ENCODE results near the gene HEXD.

The HEXD gene

DNA sequence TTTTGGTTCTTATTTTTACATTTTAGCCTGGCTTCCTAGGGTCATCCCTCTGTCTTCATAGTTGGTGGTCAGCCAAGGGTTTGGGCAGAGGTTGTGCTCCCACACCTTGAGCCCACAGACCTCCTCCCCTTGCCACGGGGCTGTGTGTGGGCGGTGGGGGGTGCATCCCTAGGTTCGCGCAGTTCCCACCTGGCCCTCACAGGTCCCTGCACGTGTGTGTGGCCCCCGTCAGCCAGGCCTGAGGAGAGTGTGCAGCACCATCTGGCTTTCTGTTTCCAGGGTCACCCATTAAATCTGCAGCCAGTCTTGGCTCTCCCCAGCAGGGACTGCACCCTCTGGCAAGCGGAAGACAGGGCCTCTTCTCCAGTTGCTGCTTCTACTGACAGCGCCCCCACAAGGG, 13.9 kb downstream of the HEXD start:
- H3K4me3 Mint-ChIP-seq = no peak overlapping the region
- CTCF ChIA-PET = interaction anchor here (1.1 kb wide), 1 partner anchor 14 kb away, joined by 3 read pairs; no protein-coding TSS in a partner anchor
- no peak overlapping the region for H3K27ac Mint-ChIP-seq
- peaks cover 20% of the 10 kb centered on the region for H3K36me3 Mint-ChIP-seq
- DNase-seq = no peak
- peaks cover 43% of the 10 kb centered on the region for H3K4me1 Mint-ChIP-seq
- no peaks in the 10 kb centered on the region for H3K27me3 Mint-ChIP-seq
- H3K9me3 Mint-ChIP-seq = no peaks in the 10 kb centered on the region

DNA sequence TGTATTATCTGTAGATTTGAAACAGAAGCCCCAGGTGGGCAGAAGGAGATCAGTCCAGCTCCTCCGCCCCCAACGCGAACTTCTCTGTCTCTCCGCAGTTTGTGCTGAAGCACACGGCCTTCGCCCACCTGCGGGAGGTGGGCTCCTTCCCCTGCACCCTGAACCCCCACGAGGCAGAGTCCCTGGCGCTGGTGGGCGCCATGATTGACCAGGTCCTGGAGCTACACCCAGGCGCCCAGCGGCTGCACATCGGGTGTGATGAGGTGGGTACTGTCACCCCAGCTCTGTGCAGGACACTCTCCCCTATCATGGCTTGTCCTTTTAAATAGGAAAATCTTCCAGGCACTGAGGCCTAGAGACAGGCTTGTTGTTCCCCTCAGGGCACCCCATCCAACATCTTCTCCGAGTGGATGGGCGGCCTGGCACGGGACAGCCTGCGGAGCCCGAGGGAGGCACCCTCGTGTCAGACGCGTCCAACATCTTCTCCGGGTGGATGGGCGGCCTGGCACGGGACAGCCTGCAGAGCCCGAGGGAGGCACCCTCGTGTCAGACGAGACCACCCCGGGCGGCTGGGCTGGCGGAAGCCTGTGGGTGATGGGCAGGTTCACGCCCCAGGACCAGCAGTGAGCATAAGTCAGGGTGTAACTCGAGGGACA, 15.5 kb downstream of the HEXD start:
- Mint-ChIP-seq H3K4me1 (peaks cover 36% of the 10 kb centered on the region), H3K27ac (no peak overlapping the region), H3K27me3 (no peaks in the 10 kb centered on the region), H3K9me3 (no peaks in the 10 kb centered on the region), H3K36me3 (peaks cover 20% of the 10 kb centered on the region), H3K4me3 (no peak overlapping the region)
- no peak for DNase-seq
- CTCF ChIA-PET = no interaction called here

- peak; percentile 70 for DNase-seq
- H3K36me3 Mint-ChIP-seq = peaks cover 18% of the 10 kb centered on the region
- H3K4me1 Mint-ChIP-seq = peaks cover 32% of the 10 kb centered on the region
- CTCF ChIA-PET = interaction anchor here (0.8 kb wide), 1 partner anchor 8 kb away, joined by 4 read pairs; no protein-coding TSS in a partner anchor
- no peaks in the 10 kb centered on the region for H3K9me3 Mint-ChIP-seq
- H3K4me3 Mint-ChIP-seq = no peak overlapping the region
- H3K27ac Mint-ChIP-seq = peak overlapping the region; percentile 74
- no peaks in the 10 kb centered on the region for H3K27me3 Mint-ChIP-seq
Observed at GRCh38 chr17:82434216-82434565, 16.0 kb downstream of the HEXD start.

DNA sequence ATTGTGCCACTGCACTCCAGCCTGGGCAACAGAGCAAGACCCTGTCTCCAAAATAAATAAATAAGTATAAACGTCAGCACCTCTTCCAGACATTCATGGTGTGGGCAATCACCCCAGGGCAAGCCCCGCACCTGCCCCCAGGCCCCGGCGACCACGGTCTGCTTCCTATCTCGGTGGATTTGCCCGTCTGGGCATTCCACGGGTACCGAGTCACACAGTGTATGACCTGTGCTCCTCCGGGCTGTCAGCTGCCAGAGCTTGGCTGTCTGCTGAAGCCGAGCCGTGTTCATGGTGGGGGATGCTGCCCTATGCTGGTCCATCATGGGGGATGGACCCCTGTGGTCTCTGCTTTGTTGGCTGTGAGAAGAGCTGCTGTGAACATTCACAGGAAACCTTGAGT, 17.0 kb downstream of the HEXD start:
- Mint-ChIP-seq H3K4me3 (no peak overlapping the region), H3K9me3 (no peaks in the 10 kb centered on the region), H3K27me3 (no peaks in the 10 kb centered on the region), H3K36me3 (peaks cover 9% of the 10 kb centered on the region), H3K27ac (peak overlapping the region; percentile 33), H3K4me1 (peaks cover 23% of the 10 kb centered on the region)
- CTCF ChIA-PET = interaction anchor here (0.8 kb wide), 1 partner anchor 9 kb away, joined by 4 read pairs; no protein-coding TSS in a partner anchor
- no peak for DNase-seq

GRCh38 chr17:82435601-82436583, 17.7 kb downstream of the HEXD start:
- DNase-seq = no peak
- CTCF ChIA-PET = no interaction called here
- Mint-ChIP-seq H3K4me3 (no peak overlapping the region), H3K36me3 (peaks cover 6% of the 10 kb centered on the region), H3K27ac (no peak overlapping the region), H3K4me1 (peaks cover 17% of the 10 kb centered on the region), H3K27me3 (no peaks in the 10 kb centered on the region), H3K9me3 (no peaks in the 10 kb centered on the region)

GRCh38 chr17:82436601-82437324, 18.6 kb downstream of the HEXD start:
- DNase-seq = no peak
- Mint-ChIP-seq H3K4me3 (no peak overlapping the region), H3K27me3 (no peaks in the 10 kb centered on the region), H3K27ac (no peak overlapping the region), H3K36me3 (peaks cover 9% of the 10 kb centered on the region), H3K9me3 (no peaks in the 10 kb centered on the region), H3K4me1 (peaks cover 17% of the 10 kb centered on the region)
- CTCF ChIA-PET = no interaction called here

DNA sequence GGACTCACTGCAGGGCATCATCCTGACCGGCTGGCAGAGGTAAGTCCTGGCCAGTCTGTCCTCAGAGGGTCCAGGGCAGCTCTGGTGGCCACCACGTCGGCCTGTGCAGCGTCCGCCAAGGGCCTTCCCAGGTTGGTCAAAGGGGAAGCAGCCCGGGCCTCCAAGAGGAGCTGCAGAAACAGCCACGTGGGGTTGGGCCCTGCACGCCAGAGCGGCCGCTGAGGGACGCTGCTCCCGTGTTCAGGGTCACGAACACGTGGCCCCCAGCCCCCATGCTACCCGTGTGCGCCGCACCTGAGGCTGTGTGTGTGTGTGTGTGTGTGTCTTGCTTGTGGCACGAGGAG, 19.1 kb downstream of the HEXD start:
- peaks cover 10% of the 10 kb centered on the region for H3K36me3 Mint-ChIP-seq

GRCh38 chr17:82438401-82439193, 20.4 kb downstream of the HEXD start:
- Mint-ChIP-seq H3K36me3 (peaks cover 20% of the 10 kb centered on the region), H3K27ac (peak overlapping the region; percentile 42), H3K27me3 (no peaks in the 10 kb centered on the region), H3K4me1 (peaks cover 16% of the 10 kb centered on the region), H3K9me3 (no peaks in the 10 kb centered on the region), H3K4me3 (no peak overlapping the region)
- no peak for DNase-seq
- CTCF ChIA-PET = interaction anchor here (0.8 kb wide), 1 partner anchor 14 kb away, joined by 6 read pairs; no protein-coding TSS in a partner anchor

More for the DNA sequence above, 19.1 kb downstream of the HEXD start:
- Mint-ChIP-seq H3K9me3 (no peaks in the 10 kb centered on the region), H3K27ac (no peak overlapping the region), H3K27me3 (no peaks in the 10 kb centered on the region), H3K4me3 (no peak overlapping the region), H3K4me1 (peaks cover 17% of the 10 kb centered on the region)
- no peak for DNase-seq
- CTCF ChIA-PET = no interaction called here

DNA sequence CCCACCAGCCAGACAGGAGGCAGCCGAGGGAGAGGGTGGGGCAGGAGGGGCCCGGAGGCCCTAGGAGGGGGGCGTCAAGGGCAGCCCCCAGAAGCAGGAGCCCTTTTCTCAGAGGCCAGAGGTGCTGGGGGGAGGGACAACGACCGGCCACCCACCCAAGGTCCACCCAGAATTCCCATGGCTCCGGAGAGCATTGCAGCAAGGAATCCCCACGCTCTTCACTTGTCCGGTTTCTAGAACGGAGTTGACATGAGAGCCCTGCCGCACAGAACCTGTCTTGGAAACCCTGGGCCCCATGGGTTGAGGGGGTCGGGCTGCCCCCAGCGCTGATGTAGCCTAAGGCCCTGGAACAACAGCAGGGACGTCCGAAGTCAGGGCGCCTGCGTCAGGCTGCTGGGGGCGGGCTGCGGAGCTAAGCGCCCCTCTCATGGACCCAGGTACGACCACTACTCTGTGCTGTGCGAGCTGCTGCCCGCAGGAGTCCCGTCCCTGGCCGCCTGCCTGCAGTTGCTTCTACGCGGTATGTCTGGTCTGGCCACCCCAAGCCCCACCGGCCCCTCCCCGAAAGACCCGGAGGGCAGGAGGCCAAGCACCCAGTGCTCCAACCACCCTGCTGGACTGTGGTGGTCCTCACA, 21.2 kb downstream of the HEXD start:
- H3K4me1 Mint-ChIP-seq = peaks cover 9% of the 10 kb centered on the region
- no peak for DNase-seq
- H3K27ac Mint-ChIP-seq = no peak overlapping the region
- CTCF ChIA-PET = interaction anchor here (0.8 kb wide), 1 partner anchor 14 kb away, joined by 6 read pairs; no protein-coding TSS in a partner anchor
- no peak overlapping the region for H3K4me3 Mint-ChIP-seq
- no peaks in the 10 kb centered on the region for H3K9me3 Mint-ChIP-seq
- peaks cover 18% of the 10 kb centered on the region for H3K36me3 Mint-ChIP-seq
- no peaks in the 10 kb centered on the region for H3K27me3 Mint-ChIP-seq

DNA sequence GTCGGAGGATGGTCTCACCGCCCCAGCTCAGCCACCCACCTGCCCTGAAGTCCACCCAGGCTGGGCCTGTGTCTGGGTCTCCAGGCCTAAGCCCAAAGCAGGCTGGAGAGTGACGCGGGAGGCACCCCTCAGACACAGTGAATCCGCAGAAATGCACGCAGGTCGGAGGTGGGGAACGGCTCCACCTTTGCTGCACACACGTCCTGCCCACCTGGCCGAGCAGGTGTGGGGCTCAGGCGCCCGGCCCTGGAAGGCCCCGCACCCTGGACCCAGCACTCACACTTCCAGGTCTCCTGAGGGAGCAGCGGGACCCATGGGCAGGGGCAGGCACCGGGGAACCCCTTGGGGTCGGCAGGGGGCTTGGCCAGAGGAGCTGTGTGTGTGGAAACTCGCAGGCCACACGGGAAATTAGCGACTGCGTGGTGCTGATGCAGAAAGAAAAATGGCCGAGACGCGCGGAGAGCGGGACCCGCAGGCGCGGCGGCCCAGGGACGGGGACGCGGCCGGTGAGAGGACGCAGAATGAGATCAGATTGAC, 21.8 kb downstream of the HEXD start:
- Mint-ChIP-seq H3K9me3 (no peaks in the 10 kb centered on the region), H3K4me1 (peaks cover 4% of the 10 kb centered on the region), H3K4me3 (no peak overlapping the region), H3K36me3 (peaks cover 18% of the 10 kb centered on the region), H3K27ac (no peak overlapping the region), H3K27me3 (no peaks in the 10 kb centered on the region)
- CTCF ChIA-PET = no interaction called here
- no peak for DNase-seq

- no peak overlapping the region for H3K27ac Mint-ChIP-seq
- H3K36me3 Mint-ChIP-seq = peaks cover 18% of the 10 kb centered on the region
- DNase-seq = no peak
- CTCF ChIA-PET = no interaction called here
- no peak overlapping the region for H3K4me3 Mint-ChIP-seq
- H3K27me3 Mint-ChIP-seq = no peaks in the 10 kb centered on the region
- no peaks in the 10 kb centered on the region for H3K9me3 Mint-ChIP-seq
- no peaks in the 10 kb centered on the region for H3K4me1 Mint-ChIP-seq
Observed at GRCh38 chr17:82440469-82440981, 22.4 kb downstream of the HEXD start.

DNA sequence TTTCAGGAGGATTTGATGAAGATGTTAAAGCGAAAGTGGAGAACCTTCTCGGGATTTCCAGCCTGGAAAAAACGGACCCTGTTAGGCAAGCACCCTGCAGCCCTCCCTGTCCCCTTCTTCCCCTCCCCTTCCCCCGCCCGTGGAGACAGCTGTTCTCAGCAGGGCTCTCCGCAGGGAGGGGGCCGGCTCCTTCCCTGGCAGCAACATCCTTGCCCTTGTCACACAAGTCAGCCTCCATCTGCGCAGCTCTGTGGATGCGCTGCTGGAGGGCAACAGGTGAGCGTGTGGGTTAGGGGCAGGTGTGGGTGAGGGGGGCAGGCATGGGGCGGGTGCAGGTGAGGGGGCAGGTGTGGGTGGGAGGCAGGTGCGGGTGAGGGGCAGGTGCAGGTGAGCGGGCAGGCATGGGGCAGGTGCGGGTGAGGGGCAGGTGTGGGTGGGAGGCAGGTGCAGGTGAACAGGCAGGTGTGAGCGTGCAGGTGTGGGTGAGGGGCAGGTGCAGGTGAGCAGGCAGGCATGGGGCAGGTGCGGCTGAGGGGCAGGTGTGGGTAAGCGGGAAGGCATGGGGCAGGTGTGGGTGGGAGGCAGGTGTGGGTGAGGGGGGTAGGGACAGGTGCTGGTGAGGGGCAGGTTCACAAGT, 23.0 kb downstream of the HEXD start:
- Mint-ChIP-seq H3K27ac (no peak overlapping the region), H3K36me3 (peaks cover 23% of the 10 kb centered on the region), H3K9me3 (no peaks in the 10 kb centered on the region), H3K4me1 (peaks cover 3% of the 10 kb centered on the region), H3K27me3 (no peaks in the 10 kb centered on the region), H3K4me3 (no peak overlapping the region)
- CTCF ChIA-PET = no interaction called here
- no peak for DNase-seq

All from activated naive CD4-positive, alpha-beta T cell treated with anti-CD3 and anti-CD28 coated beads, Interleukin-2, amount 10 ng/mL, durations not matched to agents 7 days and 5 days (primary cell).